ENCODE results near the gene NLRP3.

DNA sequence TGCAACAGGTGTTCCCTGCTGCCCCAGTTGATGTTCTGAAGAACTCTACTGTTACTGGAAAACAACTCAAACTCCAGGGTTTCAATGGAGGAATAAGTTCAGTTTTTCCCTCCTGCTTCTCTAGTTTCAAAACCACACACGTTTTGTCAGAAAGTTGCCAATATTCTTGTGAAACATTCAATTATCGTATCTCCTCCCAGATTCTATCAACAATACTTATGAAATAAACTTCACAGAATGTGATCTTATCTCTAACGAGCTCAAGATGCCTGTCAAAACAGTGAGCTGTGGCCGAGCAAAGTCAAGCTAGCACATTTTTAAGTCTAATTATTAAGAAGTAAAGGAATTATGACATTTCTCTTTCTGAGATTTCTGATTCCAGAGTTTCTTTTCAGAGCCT is 37.3 kb downstream of the NLRP3 start:
- TF ChIP-seq, protein P1, sequence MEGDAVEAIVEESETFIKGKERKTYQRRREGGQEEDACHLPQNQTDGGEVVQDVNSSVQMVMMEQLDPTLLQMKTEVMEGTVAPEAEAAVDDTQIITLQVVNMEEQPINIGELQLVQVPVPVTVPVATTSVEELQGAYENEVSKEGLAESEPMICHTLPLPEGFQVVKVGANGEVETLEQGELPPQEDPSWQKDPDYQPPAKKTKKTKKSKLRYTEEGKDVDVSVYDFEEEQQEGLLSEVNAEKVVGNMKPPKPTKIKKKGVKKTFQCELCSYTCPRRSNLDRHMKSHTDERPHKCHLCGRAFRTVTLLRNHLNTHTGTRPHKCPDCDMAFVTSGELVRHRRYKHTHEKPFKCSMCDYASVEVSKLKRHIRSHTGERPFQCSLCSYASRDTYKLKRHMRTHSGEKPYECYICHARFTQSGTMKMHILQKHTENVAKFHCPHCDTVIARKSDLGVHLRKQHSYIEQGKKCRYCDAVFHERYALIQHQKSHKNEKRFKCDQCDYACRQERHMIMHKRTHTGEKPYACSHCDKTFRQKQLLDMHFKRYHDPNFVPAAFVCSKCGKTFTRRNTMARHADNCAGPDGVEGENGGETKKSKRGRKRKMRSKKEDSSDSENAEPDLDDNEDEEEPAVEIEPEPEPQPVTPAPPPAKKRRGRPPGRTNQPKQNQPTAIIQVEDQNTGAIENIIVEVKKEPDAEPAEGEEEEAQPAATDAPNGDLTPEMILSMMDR (IDR thresholded peaks at IDR 0.05), result no peak
- TF ChIP-seq POLR2A (IDR thresholded peaks at IDR 0.05), result no peak

All from uterus (tissue), 2 donors.